Peyer's patch (tissue), 4 donors: ENCODE results near the gene DUOX1.

Experiments used
- POLR2A ChIP-seq, 2 donors: fragments of 450-650 bp; IDR thresholded peaks; one replicate each; pipeline ENCODE4 v1.5.1; 2017; ENCODE audit warnings: antibody characterized with exemption in 2 of 2, mild to moderate bottlenecking in 2 of 2, moderate library complexity in 2 of 2
- TF ChIP-seq, protein P1 (sequence below), 6 experiments: fragments of 450-650 bp in 4 of 6; fragments of 200-600 bp in 2 of 6; sonication (generic) in 1 of 6; IDR thresholded peaks; one replicate each; pipeline ENCODE4 v1.5.1; 2017 to 2019; ENCODE audit warnings: antibody characterized with exemption in 6 of 6, mild to moderate bottlenecking in 3 of 6, moderate library complexity in 1 of 6

- TF ChIP-seq, protein P1, sequence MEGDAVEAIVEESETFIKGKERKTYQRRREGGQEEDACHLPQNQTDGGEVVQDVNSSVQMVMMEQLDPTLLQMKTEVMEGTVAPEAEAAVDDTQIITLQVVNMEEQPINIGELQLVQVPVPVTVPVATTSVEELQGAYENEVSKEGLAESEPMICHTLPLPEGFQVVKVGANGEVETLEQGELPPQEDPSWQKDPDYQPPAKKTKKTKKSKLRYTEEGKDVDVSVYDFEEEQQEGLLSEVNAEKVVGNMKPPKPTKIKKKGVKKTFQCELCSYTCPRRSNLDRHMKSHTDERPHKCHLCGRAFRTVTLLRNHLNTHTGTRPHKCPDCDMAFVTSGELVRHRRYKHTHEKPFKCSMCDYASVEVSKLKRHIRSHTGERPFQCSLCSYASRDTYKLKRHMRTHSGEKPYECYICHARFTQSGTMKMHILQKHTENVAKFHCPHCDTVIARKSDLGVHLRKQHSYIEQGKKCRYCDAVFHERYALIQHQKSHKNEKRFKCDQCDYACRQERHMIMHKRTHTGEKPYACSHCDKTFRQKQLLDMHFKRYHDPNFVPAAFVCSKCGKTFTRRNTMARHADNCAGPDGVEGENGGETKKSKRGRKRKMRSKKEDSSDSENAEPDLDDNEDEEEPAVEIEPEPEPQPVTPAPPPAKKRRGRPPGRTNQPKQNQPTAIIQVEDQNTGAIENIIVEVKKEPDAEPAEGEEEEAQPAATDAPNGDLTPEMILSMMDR (IDR thresholded peaks at IDR 0.05) = no peak
- no peak for TF ChIP-seq POLR2A (IDR thresholded peaks at IDR 0.05)
Observed at GRCh38 chr15:45087513-45087912, 42.3 kb upstream of the DUOX1 start.
